Stomach (tissue), 4 donors: Measurements from ENCODE around the gene ATP9A.

Experiments used
- CTCF ChIP-seq, 7 experiments: fragments of 450-650 bp in 4 of 7; fragments of 200-600 bp in 3 of 7; sonication (generic) in 3 of 7; IDR thresholded peaks; one replicate each; pipeline ENCODE4 v1.5.1; 2016 to 2019; ENCODE audit warnings: antibody characterized with exemption in 7 of 7, control low read depth in 2 of 7, mild to moderate bottlenecking in 1 of 7
- EP300 ChIP-seq: sonication (generic); formaldehyde crosslinking; IDR thresholded peaks from one replicate; pipeline ENCODE4 v1.6.1; 2017; ENCODE audit warnings: antibody characterized with exemption
- POLR2A ChIP-seq, 4 donors: fragments of 450-650 bp; IDR thresholded peaks; one replicate each; pipeline ENCODE4 v1.6.1; 2016; ENCODE audit warnings: antibody characterized with exemption in 4 of 4, control low read depth in 2 of 4, mild to moderate bottlenecking in 1 of 4, moderate library complexity in 1 of 4
- POLR2AphosphoS5 ChIP-seq, 3 donors: sonication (generic); formaldehyde crosslinking; IDR thresholded peaks; one replicate each; pipeline ENCODE4 v1.6.1; 2016; ENCODE audit warnings: antibody characterized with exemption in 3 of 3

- no peak for TF ChIP-seq CTCF (IDR thresholded peaks at IDR 0.05)
- TF ChIP-seq POLR2AphosphoS5 (IDR thresholded peaks at IDR 0.05): no peak
- TF ChIP-seq POLR2A (IDR thresholded peaks at IDR 0.05): no peak
- no peak for TF ChIP-seq EP300
Observed at GRCh38 chr20:51731731-51732095, 36.5 kb downstream of the ATP9A start.
